A673 (cell line): ENCODE measurements around the gene TMPO. TPM values are rescaled to one million over a fixed set of nuclear protein-coding genes. Genes with fewer than 3 reads are reported as not detected.
A peak's percentile ranks its signal among the peaks of the same experiment; 100 is the strongest.
"Not testable (repeated sequence)": the region's sequence is repeated elsewhere in the genome, so short reads cannot be mapped to it uniquely, and the experiment has no call there.

Experiments used
- BruUV-seq: library from RNA; stranded (reverse); fragments of 400-500 nt; replicated peaks from 2 replicates; lab custom pipeline; 2021; lab: Mats Ljungman, UMichigan
- CTCF ChIA-PET: fragments of 300-600 bp; sonication (Branson Sonifier 250); formaldehyde crosslinking; loops from one replicate; lab custom pipeline; 2022; ENCODE audit warnings: antibody characterized with exemption; lab: Charles Lee
- POLR2A ChIA-PET: fragments of 300-600 bp; sonication (Branson Sonifier 250); formaldehyde crosslinking; loops from one replicate; lab custom pipeline; 2022; ENCODE audit warnings: antibody characterized with exemption; ENCODE audit not compliant: low non-redundant PET; lab: Charles Lee
- DNase-seq: peaks from one replicate; pipeline ENCODE4 v3.0.0-alpha.2; 2015; ENCODE audit warnings: low spot score
- H3K27ac ChIP-seq: fragments of 200-600 bp; sonication (generic); 2 replicates; pipeline ENCODE4 v1.5.1; 2016; ENCODE audit warnings: mixed run types, low read depth, mild to moderate bottlenecking, mixed read lengths, antibody characterized with exemption, low read length; ENCODE audit not compliant: poor library complexity, severe bottlenecking
- H3K27me3 ChIP-seq: fragments of 200-600 bp; sonication (generic); replicated peaks from 2 replicates; pipeline ENCODE4 v1.6.1; 2017; ENCODE audit warnings: mixed run types, low read depth, mild to moderate bottlenecking, mixed read lengths, antibody characterized with exemption, low read length; ENCODE audit not compliant: insufficient read depth, poor library complexity
- H3K36me3 ChIP-seq: fragments of 200-600 bp; sonication (generic); 2 replicates; pipeline ENCODE4 v1.6.1; 2016; ENCODE audit warnings: mixed run types, mild to moderate bottlenecking, mixed read lengths, antibody characterized with exemption, low read length; ENCODE audit not compliant: insufficient read depth, poor library complexity, severe bottlenecking
- H3K4me1 ChIP-seq: fragments of 200-600 bp; sonication (generic); 2 replicates; pipeline ENCODE4 v1.6.1; 2017; ENCODE audit warnings: mixed run types, mild to moderate bottlenecking, mixed read lengths, antibody characterized with exemption, low read length; ENCODE audit not compliant: insufficient read depth, poor library complexity, severe bottlenecking
- H3K4me3 ChIP-seq: fragments of 200-600 bp; sonication (generic); 2 replicates; pipeline ENCODE4 v1.5.1; 2016; ENCODE audit warnings: low read depth, mixed run types, mild to moderate bottlenecking, mixed read lengths, low read length; ENCODE audit not compliant: poor library complexity, severe bottlenecking
- H3K9me3 ChIP-seq: fragments of 200-600 bp; sonication (generic); 2 replicates; pipeline ENCODE4 v1.6.1; 2016; ENCODE audit warnings: mixed run types, low read depth, mild to moderate bottlenecking, mixed read lengths, antibody characterized with exemption, low read length; ENCODE audit not compliant: poor library complexity, severe bottlenecking
- CTCF ChIP-seq: fragments of 300-800, 200-600 bp; sonication (generic); conservative IDR thresholded peaks from 2 replicates; pipeline ENCODE4 v1.5.1; 2017; ENCODE audit warnings: low read depth, mild to moderate bottlenecking, antibody characterized with exemption, low read length, moderate library complexity, mixed read lengths
- EZH2 ChIP-seq: fragments of 200-600 bp; sonication (generic); IDR thresholded peaks from 2 replicates; pipeline ENCODE4 v1.6.1; 2017; ENCODE audit warnings: borderline replicate concordance, low read depth, mild to moderate bottlenecking, mixed read lengths, antibody characterized with exemption, low read length; ENCODE audit not compliant: poor library complexity, severe bottlenecking
- intact Hi-C: fragments of 100-400 bp; cut with micrococcal nuclease; formaldehyde crosslinking; loops from one replicate; pipeline ENCODE4 v1.10.0; 2022; ENCODE audit not compliant: unreplicated experiment
- total RNA-seq: library from RNA; stranded (reverse); gene quantifications from 2 replicates; pipeline ENCODE4 v1.2.3, GENCODE V29; 2021

Gene TMPO
- total RNA-seq, 1 experiment from 2014 or later = 296 TPM

- TF ChIP-seq CTCF = no peak
- no peak for TF ChIP-seq EZH2
- peaks cover 6% of the 10 kb centered on the region for H3K4me1 ChIP-seq
- no peak overlapping the region for H3K27ac ChIP-seq
- H3K27me3 ChIP-seq = no peaks in the 10 kb centered on the region
- peak; percentile 73 for DNase-seq
- ChIA-PET POLR2A (no interaction called here), CTCF (no interaction called here)
- BruUV-seq = no TSS peak
- H3K36me3 ChIP-seq = no peaks in the 10 kb centered on the region
- H3K9me3 ChIP-seq = no peaks in the 10 kb centered on the region
- intact Hi-C loops = no loop called here
- no peak overlapping the region for H3K4me3 ChIP-seq
These were observed 29.5 kb upstream of the TMPO start for GRCh38 chr12:98485792-98486340.

- H3K27ac ChIP-seq, H3K9me3 ChIP-seq, BruUV-seq, H3K4me1 ChIP-seq, H3K36me3 ChIP-seq, DNase-seq, H3K4me3 ChIP-seq, intact Hi-C loops, H3K27me3 ChIP-seq, CTCF ChIA-PET, POLR2A ChIA-PET: not testable (repeated sequence)
These were observed 27.0 kb upstream of the TMPO start for GRCh38 chr12:98488416-98488815.

- intact Hi-C loops = no loop called here
- Histone ChIP-seq H3K27me3 (no peaks in the 10 kb centered on the region), H3K27ac (no peak overlapping the region), H3K36me3 (no peaks in the 10 kb centered on the region), H3K4me3 (no peak overlapping the region), H3K4me1 (peaks cover 6% of the 10 kb centered on the region), H3K9me3 (no peaks in the 10 kb centered on the region)
- DNase-seq = no peak
- CTCF ChIA-PET = no interaction called here
- no peak for TF ChIP-seq EZH2
- POLR2A ChIA-PET = no interaction called here
- no TSS peak for BruUV-seq
These were observed 26.2 kb upstream of the TMPO start for GRCh38 chr12:98489176-98489575.

GRCh38 chr12:98490501-98491453 lies 24.6 kb upstream of the TMPO start:
- BruUV-seq = no TSS peak
- Histone ChIP-seq H3K27ac (peak overlapping the region; percentile 66), H3K9me3 (no peaks in the 10 kb centered on the region), H3K4me3 (no peak overlapping the region), H3K36me3 (no peaks in the 10 kb centered on the region), H3K4me1 (peaks cover 6% of the 10 kb centered on the region), H3K27me3 (no peaks in the 10 kb centered on the region)
- DNase-seq = peak; percentile 93
- intact Hi-C loops = loop anchor here (1.0 kb wide), 1 partner anchor 26 kb away; no protein-coding TSS in a partner anchor
- POLR2A ChIA-PET = interaction anchor here (0.6 kb wide), 1 partner anchor 33 kb away, joined by 4 read pairs; no protein-coding TSS in a partner anchor
- CTCF ChIA-PET = no interaction called here
- TF ChIP-seq EZH2 (no peak), CTCF (peak; percentile 95)
